ENCODE results near the gene LONP2. TPM values are rescaled to one million over a fixed set of nuclear protein-coding genes. Genes with fewer than 3 reads are reported as not detected.

The LONP2 gene
- polyA plus RNA-seq, 3 donors: 21.5 to 35.6 (median 26.0) TPM

- Histone ChIP-seq H3K4me1 (ENCODE audit: control insufficient read depth in 1 of 2, insufficient read depth in 2 of 2, low read length in 2 of 2) (peaks cover 28 to 38% of the 10 kb centered on the region in 2 donors), H3K9ac (ENCODE audit: insufficient read depth, low read length, poor library complexity, severe bottlenecking) (peak overlapping the region; percentile 86), H3K27ac (ENCODE audit: low read depth in 1 of 2, low read length in 2 of 2) (peak overlapping the region; percentile 88 to 96), H3K9me3 (replicated peaks in 1 of 2; ENCODE audit: control insufficient read depth in 1 of 2, insufficient read depth in 1 of 2, low read length in 2 of 2) (no peaks in the 10 kb centered on the region), H3K79me2 (ENCODE audit: insufficient read depth, low read length) (peaks cover 96% of the 10 kb centered on the region), H4K20me1 (ENCODE audit: insufficient read depth, low read length) (peaks cover 82% of the 10 kb centered on the region), H3K36me3 (replicated peaks in 1 of 2; ENCODE audit: control insufficient read depth in 1 of 2, insufficient read depth in 2 of 2, low read length in 2 of 2) (peaks cover 8 to 9% of the 10 kb centered on the region in 2 donors), H2AFZ (ENCODE audit: insufficient read depth, low read depth, low read length, poor library complexity, severe bottlenecking) (peak overlapping the region; percentile 57), H3K4me3 (replicated peaks in 1 of 3; ENCODE audit: low read depth in 2 of 3, low read length in 3 of 3) (peak overlapping the region; percentile 65 to 96 (median 84)), H3K4me2 (replicated peaks; ENCODE audit: extremely low read depth, low read length, poor library complexity, severe bottlenecking) (peak overlapping the region; percentile 84), H3K27me3 (ENCODE audit: control insufficient read depth in 2 of 2, insufficient read depth in 2 of 2, low read length in 2 of 2) (no peaks in the 10 kb centered on the region)
- H3K27me3 Mint-ChIP-seq (ENCODE audit: low read depth in 3 of 3): no peaks in the 10 kb centered on the region
- peaks cover 0 to 2% (median 0%) of the 10 kb centered on the region in 7 donors for H3K9me3 Mint-ChIP-seq
- intact Hi-C loops (cut with micrococcal nuclease): loop anchor here in 1 of 2 donors (2.0 kb wide), 1 partner anchor 16 kb away; no protein-coding TSS in a partner anchor
- H3K4me3 Mint-ChIP-seq: peak overlapping the region; percentile 73 to 93
- H3K4me1 Mint-ChIP-seq: peaks cover 44% of the 10 kb centered on the region
- no peak for TF ChIP-seq CTCF (IDR thresholded peaks at IDR 0.05)
- 14% methylated on average over 19 of the region's 21 CpGs for WGBS (ENCODE audit: insufficient coverage)
- peak; percentile 85 to 88 (median 86) for DNase-seq
- H3K27ac Mint-ChIP-seq: peak overlapping the region; percentile 88 to 95 (median 90)
- peaks cover 6 to 8% of the 10 kb centered on the region in 2 donors for H3K36me3 Mint-ChIP-seq
These were observed 122.3 kb downstream of the LONP2 start for GRCh38 chr16:48366165-48367093.

- H3K27me3 ChIP-seq (ENCODE audit: control insufficient read depth in 2 of 2, insufficient read depth in 2 of 2, low read length in 2 of 2): no peaks in the 10 kb centered on the region
- no peak overlapping the region for H3K4me3 ChIP-seq (replicated peaks in 1 of 3; ENCODE audit: low read depth in 2 of 3, low read length in 3 of 3)
- no peaks in the 10 kb centered on the region for H3K36me3 ChIP-seq (replicated peaks in 1 of 2; ENCODE audit: control insufficient read depth in 1 of 2, insufficient read depth in 2 of 2, low read length in 2 of 2)
- DNase-seq: no peak
- H3K27ac ChIP-seq (ENCODE audit: low read depth in 1 of 2, low read length in 2 of 2): peak overlapping the region in 1 of 2 donors; percentile 96
- no peak overlapping the region for H3K9ac ChIP-seq (ENCODE audit: insufficient read depth, low read length, poor library complexity, severe bottlenecking)
- intact Hi-C loops (cut with micrococcal nuclease): loop anchor here in 1 of 2 donors (2.0 kb wide), 1 partner anchor 15 kb away; no protein-coding TSS in a partner anchor
- WGBS (ENCODE audit: insufficient coverage): no CpG with 5 or more reads among the region's 2 CpGs
- no peaks in the 10 kb centered on the region for H3K9me3 ChIP-seq (replicated peaks in 1 of 2; ENCODE audit: control insufficient read depth in 1 of 2, insufficient read depth in 1 of 2, low read length in 2 of 2)
- no peak for TF ChIP-seq CTCF (IDR thresholded peaks at IDR 0.05)
- no peak overlapping the region for H2AFZ ChIP-seq (ENCODE audit: insufficient read depth, low read depth, low read length, poor library complexity, severe bottlenecking)
- Mint-ChIP-seq H3K4me1 (peaks cover 38% of the 10 kb centered on the region), H3K4me3 (no peak overlapping the region), H3K9me3 (peaks cover 0 to 2% (median 0%) of the 10 kb centered on the region in 7 donors), H3K27me3 (ENCODE audit: low read depth in 3 of 3) (no peaks in the 10 kb centered on the region), H3K36me3 (no peaks in the 10 kb centered on the region), H3K27ac (peak overlapping the region in 2 of 7 donors; percentile 78 to 90)
- peaks cover 96% of the 10 kb centered on the region for H3K79me2 ChIP-seq (ENCODE audit: insufficient read depth, low read length)
- peaks cover 26 to 38% of the 10 kb centered on the region in 2 donors for H3K4me1 ChIP-seq (ENCODE audit: control insufficient read depth in 1 of 2, insufficient read depth in 2 of 2, low read length in 2 of 2)
- no peak overlapping the region for H3K4me2 ChIP-seq (replicated peaks; ENCODE audit: extremely low read depth, low read length, poor library complexity, severe bottlenecking)
- peaks cover 82% of the 10 kb centered on the region for H4K20me1 ChIP-seq (ENCODE audit: insufficient read depth, low read length)
These were observed 123.4 kb downstream of the LONP2 start for GRCh38 chr16:48367441-48368049.
